A204.1 (cell line): Measurements from ENCODE around the gene CAPN2.

Source experiments
- FAIRE-seq: peaks from 2 replicates; lab custom pipeline; 2012; peaks lifted over from hg19 to GRCh38; lab: Jason Lieb, UNC

Gene CAPN2

GRCh38 chr1:223702735-223703667 is 9.3 kb upstream of the CAPN2 start:
- no peak for FAIRE-seq

DNA sequence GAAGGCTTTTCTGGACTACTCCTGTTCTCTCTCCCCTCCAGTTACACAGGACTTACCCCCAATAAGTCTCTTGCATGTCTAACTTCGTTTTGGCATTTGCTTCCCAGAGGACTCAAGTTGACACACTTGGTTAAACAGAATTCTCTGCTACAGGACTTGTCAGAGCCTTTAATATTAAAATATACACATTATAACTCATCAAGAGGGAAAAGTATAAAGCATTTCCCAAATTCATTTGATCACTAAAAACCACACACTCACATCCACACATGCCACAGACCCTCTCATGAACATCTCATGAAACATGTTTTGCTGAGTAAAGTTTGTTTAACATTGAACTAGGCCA is 8.7 kb upstream of the CAPN2 start:
- no peak for FAIRE-seq

GRCh38 chr1:223704921-223705878 is 7.1 kb upstream of the CAPN2 start:
- FAIRE-seq = no peak

DNA sequence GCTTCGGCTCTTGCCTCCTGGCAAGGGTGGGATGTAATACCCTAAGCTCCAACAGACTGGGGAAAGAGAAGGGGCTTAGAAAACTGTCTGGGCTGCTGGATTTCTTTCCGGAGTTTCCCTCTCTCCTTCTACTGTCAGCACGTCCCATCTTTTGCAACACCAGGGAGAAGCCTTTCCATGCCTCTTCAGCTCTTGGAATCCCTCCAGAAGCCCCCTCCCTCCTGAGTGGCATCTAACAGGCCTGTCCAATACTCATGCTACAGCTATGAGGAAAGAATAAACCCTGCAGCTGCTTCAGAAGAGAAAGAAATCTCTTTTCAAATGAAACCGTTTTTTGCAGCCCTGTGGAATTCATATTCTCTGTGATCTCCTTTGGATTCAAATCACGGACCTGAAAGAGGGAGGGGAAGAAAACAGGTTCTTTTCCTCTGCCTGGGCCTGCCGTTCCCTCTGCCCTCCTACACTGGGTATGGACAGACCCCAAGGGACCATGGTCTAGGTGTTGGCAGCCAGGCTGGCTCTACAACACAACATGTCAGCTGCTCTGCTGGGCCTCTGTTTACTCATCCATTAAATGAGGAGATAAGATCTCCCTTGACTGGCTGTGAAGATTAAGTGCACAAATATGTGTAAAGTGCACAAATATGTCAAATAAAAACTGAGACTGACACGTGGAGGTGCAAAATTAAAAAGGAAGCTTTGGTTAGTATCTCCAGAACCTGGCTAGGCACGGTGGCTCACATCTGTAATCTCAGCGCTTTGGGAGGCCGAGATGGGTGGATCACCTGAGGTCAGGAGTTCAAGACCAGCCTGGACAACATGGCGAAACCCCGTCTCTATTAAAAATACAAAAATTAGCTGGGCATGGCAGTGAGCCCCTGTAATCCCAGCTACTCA is 6.0 kb upstream of the CAPN2 start:
- FAIRE-seq = no peak

DNA sequence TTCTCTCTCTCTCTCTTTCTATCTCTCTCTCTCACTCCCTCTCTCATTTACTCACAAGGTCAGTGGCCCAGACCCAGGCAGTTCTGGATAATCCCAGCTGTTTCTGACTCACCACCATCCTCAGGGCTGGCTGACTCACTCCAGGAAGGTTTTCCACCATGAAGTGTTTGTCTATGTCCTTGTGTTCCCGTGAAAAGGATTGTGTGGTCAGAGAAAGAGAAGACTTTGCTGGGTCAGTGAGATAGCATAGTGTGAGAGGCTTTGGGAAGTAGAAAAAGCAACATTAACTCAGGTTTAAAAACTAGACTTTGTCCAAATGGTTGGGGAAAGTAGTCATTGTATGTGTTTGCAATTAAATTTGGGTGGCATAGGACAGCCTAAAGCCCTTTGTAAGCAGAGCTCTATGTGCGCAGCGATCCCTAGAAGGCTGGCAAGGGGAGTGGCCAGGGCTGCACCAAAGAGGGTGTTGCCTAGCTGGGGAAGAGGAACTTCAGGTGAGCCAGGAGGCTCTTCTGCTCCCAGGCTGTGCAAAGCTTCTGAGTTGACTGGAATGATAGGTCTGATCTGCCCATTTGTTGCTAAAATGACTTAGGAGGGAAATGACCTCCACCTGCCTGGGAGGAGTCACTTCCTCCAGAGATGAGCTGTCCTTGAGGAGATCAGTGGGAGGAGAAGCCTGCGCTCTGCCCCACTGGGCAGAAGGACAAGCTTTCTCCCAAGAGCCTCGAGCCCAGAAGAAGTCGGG is 4.9 kb upstream of the CAPN2 start:
- FAIRE-seq = no peak

DNA sequence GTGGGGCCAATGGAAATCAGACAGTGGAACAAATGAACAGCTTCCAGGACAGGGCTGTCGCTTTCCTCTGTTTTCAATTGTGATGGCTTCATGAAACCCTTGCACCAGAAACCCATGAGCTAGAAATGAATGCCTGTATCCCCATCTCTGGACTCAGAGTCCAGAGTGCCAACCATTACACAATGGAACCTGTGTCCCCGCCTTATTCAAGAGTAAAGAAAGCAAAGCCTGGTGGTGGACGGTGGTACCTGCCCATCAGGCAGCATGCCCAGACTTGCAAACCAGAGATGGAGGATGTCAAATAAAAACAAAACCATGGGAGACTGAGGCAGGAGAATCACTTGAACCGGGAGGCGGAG is 4.4 kb upstream of the CAPN2 start:
- no peak for FAIRE-seq

GRCh38 chr1:223708651-223709268 is 3.6 kb upstream of the CAPN2 start:
- no peak for FAIRE-seq

DNA sequence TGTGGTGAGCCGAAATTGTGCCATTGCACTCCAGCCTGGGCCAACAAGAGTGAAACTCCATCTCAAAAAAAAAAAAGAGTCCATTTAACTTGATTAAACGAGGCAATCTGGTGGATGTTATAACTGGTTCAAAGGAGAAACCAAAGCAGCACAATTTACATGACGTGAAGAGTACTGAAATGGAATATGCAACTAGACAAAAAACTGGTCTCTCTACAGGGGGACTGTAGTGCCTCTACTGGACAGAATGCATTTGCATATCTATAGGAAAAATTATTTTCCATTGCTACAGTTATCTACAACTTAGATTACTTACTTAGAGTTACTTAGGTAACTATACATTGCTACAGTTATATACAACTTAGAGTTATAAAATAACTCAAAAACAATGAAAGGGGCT is 2.7 kb upstream of the CAPN2 start:
- no peak for FAIRE-seq

DNA sequence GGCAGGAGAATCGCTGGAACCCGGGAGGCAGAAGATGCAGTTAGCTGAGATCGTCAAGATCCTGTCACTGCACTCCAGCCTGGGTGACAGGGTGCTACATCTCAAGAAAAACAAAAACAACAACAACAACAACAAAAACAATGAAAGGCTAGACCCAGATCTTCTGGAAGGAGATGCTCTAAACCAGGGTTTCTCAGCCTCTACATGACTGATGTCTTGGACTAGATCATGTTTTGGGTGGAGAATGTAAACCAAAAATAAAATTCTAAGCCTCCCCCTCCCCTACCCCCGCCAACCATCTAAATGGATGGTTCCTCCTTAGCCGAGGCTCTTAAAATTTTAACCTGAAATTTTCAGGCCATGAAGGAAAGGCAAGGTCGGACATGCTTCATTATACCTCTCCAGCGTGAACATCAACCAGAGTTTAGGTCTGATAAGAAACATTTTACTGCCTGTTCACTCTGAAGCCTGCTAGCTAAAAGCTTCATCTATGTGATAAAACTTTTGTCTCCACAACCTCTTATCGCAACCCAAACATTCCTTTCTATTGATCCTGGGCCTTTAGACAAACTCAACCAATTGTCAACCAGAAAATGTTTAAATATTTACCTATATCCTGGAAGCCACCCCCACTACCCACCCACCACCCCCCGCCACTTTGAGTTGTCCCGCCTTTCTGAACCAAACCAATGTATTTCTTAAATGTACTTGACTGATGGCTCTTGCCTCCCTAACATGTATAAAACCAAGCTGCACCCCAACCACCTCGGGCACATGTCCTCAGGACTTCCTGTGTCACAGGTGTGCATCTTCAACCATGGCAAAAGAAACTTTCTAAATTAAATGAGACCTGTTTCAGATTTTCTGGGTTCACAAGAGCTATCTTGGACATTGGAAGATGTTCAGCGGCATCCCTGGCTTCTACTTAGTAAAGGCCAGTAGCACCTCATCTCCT is 1.9 kb upstream of the CAPN2 start:
- no peak for FAIRE-seq

DNA sequence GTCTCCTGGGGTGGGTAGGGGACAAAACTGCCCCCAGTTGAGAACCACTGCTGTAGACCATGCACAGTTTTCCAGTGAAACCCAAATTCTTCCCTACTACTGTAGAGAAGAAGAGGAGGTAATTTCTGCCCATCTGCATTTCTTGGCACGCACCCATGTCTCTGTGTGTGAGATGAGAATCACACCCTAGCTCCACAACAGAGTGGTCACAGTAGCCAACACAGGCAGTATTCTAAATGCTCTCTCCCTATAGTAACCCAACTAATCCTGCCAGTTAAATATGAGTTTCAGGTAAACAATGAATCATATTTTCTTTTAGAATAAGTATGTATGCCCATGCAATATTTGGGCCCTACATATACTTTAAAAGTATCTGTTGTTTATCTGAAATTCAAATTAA is 1.2 kb upstream of the CAPN2 start:
- no peak for FAIRE-seq

DNA sequence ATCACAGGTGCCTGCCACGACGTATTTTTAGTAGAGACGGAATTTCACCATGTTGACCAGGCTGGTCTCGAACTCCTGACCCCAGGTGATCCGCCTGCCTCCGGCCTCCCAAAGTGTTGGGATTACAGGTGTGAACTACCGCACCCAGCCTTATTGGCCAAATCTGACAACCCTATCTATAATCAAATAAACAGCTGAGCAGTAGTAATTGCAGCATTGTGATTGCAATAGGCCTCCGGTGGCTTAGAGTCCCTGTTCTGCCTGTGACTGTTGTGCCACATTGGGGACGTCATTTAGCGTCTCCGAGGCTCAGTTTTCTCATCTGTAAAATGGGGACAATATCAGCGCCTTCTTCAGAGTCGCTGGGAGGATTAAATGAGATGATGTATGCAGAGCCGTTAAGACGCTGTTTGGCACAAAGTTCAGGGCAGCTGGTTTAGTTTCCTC is 569 bp upstream of the CAPN2 start:
- FAIRE-seq = no peak

GRCh38 chr1:223712850-223713474 is 623 bp downstream of the CAPN2 start:
- FAIRE-seq = no peak

GRCh38 chr1:223713546-223714420 is 1.4 kb downstream of the CAPN2 start:
- no peak for FAIRE-seq

DNA sequence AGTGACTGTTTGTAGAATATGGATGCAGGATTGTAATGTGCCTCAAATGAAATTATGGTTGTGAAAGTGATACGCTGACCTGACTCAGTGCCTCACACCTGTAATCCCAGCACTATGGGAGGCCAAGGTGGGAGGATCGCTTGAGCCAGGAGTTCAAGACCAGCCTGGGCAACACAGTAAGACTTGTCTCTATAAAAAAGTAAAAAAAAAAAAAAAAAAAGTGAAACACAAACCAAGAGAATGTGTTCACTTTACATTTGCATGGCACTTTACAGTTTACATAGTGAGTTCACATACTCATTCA is 2.0 kb downstream of the CAPN2 start:
- no peak for FAIRE-seq

DNA sequence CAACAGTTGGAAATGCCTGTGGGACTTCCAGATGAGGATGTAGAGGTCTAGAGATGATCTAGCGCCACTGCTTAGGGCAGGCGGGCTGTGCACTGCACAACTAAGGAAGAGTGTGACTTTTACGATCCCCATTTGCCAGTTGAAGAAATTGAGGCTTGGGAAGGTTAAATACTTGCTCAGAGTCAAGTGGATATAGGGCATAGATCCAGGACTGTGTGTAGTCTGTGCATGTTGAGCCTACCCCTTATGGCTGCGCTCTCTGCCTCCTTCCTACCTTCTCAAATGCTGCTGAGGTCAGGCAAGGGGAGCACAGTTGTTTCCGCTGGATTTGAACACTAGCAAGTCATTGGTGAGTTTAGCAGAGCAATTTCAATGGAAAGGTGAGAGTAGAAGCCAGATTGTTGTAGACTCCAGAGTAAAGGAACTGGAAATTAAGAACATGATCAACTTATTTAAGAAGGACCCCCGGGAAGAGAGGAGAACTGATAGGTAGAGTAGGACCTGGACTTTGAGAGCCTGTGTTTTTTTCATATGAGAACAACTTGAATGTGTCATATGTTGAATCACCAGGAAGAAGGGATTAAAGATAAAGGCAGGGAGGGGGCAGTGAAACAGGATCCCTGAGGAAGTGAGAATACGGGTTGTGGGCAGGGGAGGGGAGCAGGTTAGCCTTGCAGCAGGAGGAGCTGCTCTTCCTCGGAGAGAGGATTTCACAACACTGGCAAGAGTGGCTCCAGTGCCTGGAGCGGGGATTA is 2.7 kb downstream of the CAPN2 start:
- FAIRE-seq = no peak

DNA sequence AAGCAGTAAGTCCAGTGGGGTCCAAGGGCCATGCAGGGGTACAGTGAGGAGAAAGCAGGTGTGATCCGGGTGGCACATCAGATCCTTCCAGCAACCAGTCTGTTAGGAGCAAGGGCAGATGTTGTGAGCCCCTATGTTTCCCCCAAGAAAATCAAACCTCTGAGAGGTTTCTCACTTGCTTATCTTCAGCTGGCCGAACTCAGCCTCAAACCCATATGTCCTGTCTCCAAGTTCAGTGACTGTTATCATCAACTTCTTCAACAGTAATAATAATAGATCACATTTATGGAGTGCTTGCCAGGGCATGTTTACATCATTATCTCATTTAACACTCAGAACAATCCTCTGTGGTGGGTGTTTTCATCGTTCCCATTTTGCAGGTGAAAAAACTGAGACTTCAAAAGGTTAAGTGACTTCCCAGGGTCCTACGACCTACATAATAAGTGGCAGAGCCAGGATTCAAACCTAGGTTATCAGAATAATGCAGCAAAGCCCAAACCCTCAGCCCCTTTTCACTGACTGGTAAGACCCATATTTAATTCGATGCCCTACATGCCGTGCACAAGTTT is 3.3 kb downstream of the CAPN2 start:
- FAIRE-seq = no peak

DNA sequence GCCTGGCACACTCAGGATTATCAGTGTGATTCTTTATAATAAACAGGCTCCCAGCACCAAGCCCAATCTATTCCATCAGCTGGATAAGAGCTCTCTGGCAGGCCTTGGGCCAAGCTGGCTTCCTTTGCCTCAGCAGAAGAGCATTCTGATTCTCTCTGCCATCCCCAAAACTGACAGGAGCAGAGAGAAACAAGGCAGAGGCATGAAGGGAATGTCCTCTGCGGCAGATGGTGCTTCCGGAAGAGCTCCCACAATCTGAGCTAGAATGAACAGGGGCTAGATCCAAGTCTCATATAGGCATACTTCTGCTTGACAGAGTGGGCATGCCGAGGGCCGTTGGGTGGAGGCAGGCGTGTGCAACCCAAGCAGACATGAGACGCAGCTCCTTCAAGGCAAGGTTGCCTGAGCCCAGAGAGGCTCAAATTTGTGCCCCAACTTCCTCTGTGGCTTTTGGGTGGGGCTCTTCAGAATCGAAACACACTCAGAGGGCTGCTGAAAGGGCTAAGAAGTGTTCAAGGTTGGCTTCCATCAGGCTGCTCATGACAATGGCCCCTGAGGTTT is 4.0 kb downstream of the CAPN2 start:
- no peak for FAIRE-seq
